ENCODE data around the gene SMYD3. TPM values are rescaled to one million over a fixed set of nuclear protein-coding genes. Genes with fewer than 3 reads are reported as not detected.

Gene SMYD3
- polyA plus RNA-seq, 3 donors from 2014 or later = 48.4 to 57.5 (median 50.8) TPM

GRCh38 chr1:246157516-246157915 is 349.6 kb downstream of the SMYD3 start:
- no peaks in the 10 kb centered on the region for H3K9me3 Mint-ChIP-seq
- DNase-seq = no peak
- no peaks in the 10 kb centered on the region for H3K4me1 Mint-ChIP-seq
- H3K27ac Mint-ChIP-seq = no peak overlapping the region
- peaks cover 0 to 2% (median 0%) of the 10 kb centered on the region in 3 donors for H3K27me3 Mint-ChIP-seq (ENCODE audit: low read depth in 3 of 3)
- no peak overlapping the region for H3K4me3 Mint-ChIP-seq
- H3K36me3 Mint-ChIP-seq = peaks cover 0 to 8% (median 0%) of the 10 kb centered on the region in 3 donors

GRCh38 chr1:246156847-246157246 is 350.2 kb downstream of the SMYD3 start:
- no peak overlapping the region for H3K4me3 Mint-ChIP-seq
- no peaks in the 10 kb centered on the region for H3K9me3 Mint-ChIP-seq
- H3K27me3 Mint-ChIP-seq (ENCODE audit: low read depth in 3 of 3) = peaks cover 0 to 2% (median 0%) of the 10 kb centered on the region in 3 donors
- DNase-seq = no peak
- H3K36me3 Mint-ChIP-seq = peaks cover 0 to 7% (median 0%) of the 10 kb centered on the region in 3 donors
- no peak overlapping the region for H3K27ac Mint-ChIP-seq
- no peaks in the 10 kb centered on the region for H3K4me1 Mint-ChIP-seq

- Mint-ChIP-seq H3K27me3 (ENCODE audit: low read depth in 3 of 3) (peaks cover 0 to 2% (median 0%) of the 10 kb centered on the region in 3 donors), H3K9me3 (no peaks in the 10 kb centered on the region), H3K4me1 (no peaks in the 10 kb centered on the region), H3K4me3 (no peak overlapping the region), H3K27ac (no peak overlapping the region), H3K36me3 (peaks cover 0 to 4% (median 0%) of the 10 kb centered on the region in 3 donors)
- no peak for DNase-seq
Observed at GRCh38 chr1:246155923-246156322, 351.2 kb downstream of the SMYD3 start.

- H3K27me3 Mint-ChIP-seq (ENCODE audit: low read depth in 3 of 3) = peaks cover 0 to 2% (median 0%) of the 10 kb centered on the region in 3 donors
- no peak overlapping the region for H3K4me3 Mint-ChIP-seq
- H3K36me3 Mint-ChIP-seq = peaks cover 0 to 12% (median 0%) of the 10 kb centered on the region in 3 donors
- H3K9me3 Mint-ChIP-seq = no peaks in the 10 kb centered on the region
- no peak for DNase-seq
- no peak overlapping the region for H3K27ac Mint-ChIP-seq
- H3K4me1 Mint-ChIP-seq = no peaks in the 10 kb centered on the region
Observed at GRCh38 chr1:246153796-246154212, 353.3 kb downstream of the SMYD3 start.

GRCh38 chr1:246152986-246153431 is 354.1 kb downstream of the SMYD3 start:
- DNase-seq = no peak
- Mint-ChIP-seq H3K9me3 (no peaks in the 10 kb centered on the region), H3K4me1 (no peaks in the 10 kb centered on the region), H3K4me3 (no peak overlapping the region), H3K36me3 (peaks cover 0 to 13% (median 0%) of the 10 kb centered on the region in 3 donors), H3K27ac (no peak overlapping the region), H3K27me3 (ENCODE audit: low read depth in 3 of 3) (peaks cover 0 to 2% (median 0%) of the 10 kb centered on the region in 3 donors)

- peaks cover 0 to 2% (median 0%) of the 10 kb centered on the region in 3 donors for H3K27me3 Mint-ChIP-seq (ENCODE audit: low read depth in 3 of 3)
- H3K4me1 Mint-ChIP-seq = no peaks in the 10 kb centered on the region
- DNase-seq = no peak
- H3K36me3 Mint-ChIP-seq = peaks cover 0 to 9% (median 0%) of the 10 kb centered on the region in 3 donors
- H3K4me3 Mint-ChIP-seq = no peak overlapping the region
- H3K27ac Mint-ChIP-seq = peak overlapping the region in 1 of 6 donors; percentile 4
- H3K9me3 Mint-ChIP-seq = no peaks in the 10 kb centered on the region
Observed at GRCh38 chr1:246151796-246152434, 355.2 kb downstream of the SMYD3 start.

GRCh38 chr1:246149543-246149942 is 357.5 kb downstream of the SMYD3 start:
- no peaks in the 10 kb centered on the region for H3K9me3 Mint-ChIP-seq
- DNase-seq = no peak
- no peak overlapping the region for H3K27ac Mint-ChIP-seq
- no peak overlapping the region for H3K4me3 Mint-ChIP-seq
- peaks cover 0 to 2% (median 0%) of the 10 kb centered on the region in 3 donors for H3K27me3 Mint-ChIP-seq (ENCODE audit: low read depth in 3 of 3)
- no peaks in the 10 kb centered on the region for H3K4me1 Mint-ChIP-seq
- peaks cover 6 to 9% (median 6%) of the 10 kb centered on the region in 3 donors for H3K36me3 Mint-ChIP-seq

GRCh38 chr1:246147524-246148461 is 359.3 kb downstream of the SMYD3 start:
- no peak for DNase-seq
- no peaks in the 10 kb centered on the region for H3K27me3 Mint-ChIP-seq (ENCODE audit: low read depth in 3 of 3)
- H3K4me3 Mint-ChIP-seq = no peak overlapping the region
- H3K9me3 Mint-ChIP-seq = no peaks in the 10 kb centered on the region
- H3K36me3 Mint-ChIP-seq = peaks cover 6 to 9% (median 6%) of the 10 kb centered on the region in 3 donors
- no peaks in the 10 kb centered on the region for H3K4me1 Mint-ChIP-seq
- H3K27ac Mint-ChIP-seq = no peak overlapping the region

GRCh38 chr1:246146804-246147523 is 360.1 kb downstream of the SMYD3 start:
- DNase-seq = no peak
- H3K4me3 Mint-ChIP-seq = no peak overlapping the region
- no peak overlapping the region for H3K27ac Mint-ChIP-seq
- no peaks in the 10 kb centered on the region for H3K4me1 Mint-ChIP-seq
- no peaks in the 10 kb centered on the region for H3K9me3 Mint-ChIP-seq
- peaks cover 6 to 9% (median 6%) of the 10 kb centered on the region in 3 donors for H3K36me3 Mint-ChIP-seq
- no peaks in the 10 kb centered on the region for H3K27me3 Mint-ChIP-seq (ENCODE audit: low read depth in 3 of 3)

GRCh38 chr1:246145900-246146299 is 361.2 kb downstream of the SMYD3 start:
- no peaks in the 10 kb centered on the region for H3K9me3 Mint-ChIP-seq
- H3K27ac Mint-ChIP-seq = no peak overlapping the region
- H3K4me3 Mint-ChIP-seq = no peak overlapping the region
- DNase-seq = no peak
- peaks cover 6 to 9% (median 6%) of the 10 kb centered on the region in 3 donors for H3K36me3 Mint-ChIP-seq
- no peaks in the 10 kb centered on the region for H3K4me1 Mint-ChIP-seq
- H3K27me3 Mint-ChIP-seq (ENCODE audit: low read depth in 3 of 3) = no peaks in the 10 kb centered on the region

- DNase-seq = no peak
- H3K9me3 Mint-ChIP-seq = no peaks in the 10 kb centered on the region
- no peaks in the 10 kb centered on the region for H3K27me3 Mint-ChIP-seq (ENCODE audit: low read depth in 3 of 3)
- no peak overlapping the region for H3K27ac Mint-ChIP-seq
- peaks cover 6 to 9% (median 6%) of the 10 kb centered on the region in 3 donors for H3K36me3 Mint-ChIP-seq
- no peak overlapping the region for H3K4me3 Mint-ChIP-seq
- no peaks in the 10 kb centered on the region for H3K4me1 Mint-ChIP-seq
Observed at GRCh38 chr1:246144931-246145330, 362.1 kb downstream of the SMYD3 start.

- H3K4me1 Mint-ChIP-seq = no peaks in the 10 kb centered on the region
- H3K9me3 Mint-ChIP-seq = no peaks in the 10 kb centered on the region
- H3K36me3 Mint-ChIP-seq = peaks cover 0 to 6% (median 6%) of the 10 kb centered on the region in 3 donors
- no peak for DNase-seq
- H3K27ac Mint-ChIP-seq = no peak overlapping the region
- no peaks in the 10 kb centered on the region for H3K27me3 Mint-ChIP-seq (ENCODE audit: low read depth in 3 of 3)
- H3K4me3 Mint-ChIP-seq = no peak overlapping the region
Observed at GRCh38 chr1:246142320-246142893, 364.7 kb downstream of the SMYD3 start.

- no peaks in the 10 kb centered on the region for H3K9me3 Mint-ChIP-seq
- no peak overlapping the region for H3K27ac Mint-ChIP-seq
- H3K4me1 Mint-ChIP-seq = no peaks in the 10 kb centered on the region
- DNase-seq = no peak
- no peak overlapping the region for H3K4me3 Mint-ChIP-seq
- H3K36me3 Mint-ChIP-seq = peaks cover 0 to 6% (median 6%) of the 10 kb centered on the region in 3 donors
- no peaks in the 10 kb centered on the region for H3K27me3 Mint-ChIP-seq (ENCODE audit: low read depth in 3 of 3)
Observed at GRCh38 chr1:246141306-246141705, 365.8 kb downstream of the SMYD3 start.
